Mesothelial cell of epicardium (in vitro differentiated cells): ENCODE data around the gene SYNDIG1. TPM values are rescaled to one million over a fixed set of nuclear protein-coding genes. Genes with fewer than 3 reads are reported as not detected.

Experiments used
- DNase-seq, 2 experiments: peaks; one replicate each; pipeline ENCODE4 v3.0.0; 2021; ENCODE audit warnings: low spot score in 2 of 2; ENCODE audit not compliant: unreplicated experiment in 2 of 2
- H3K27ac Mint-ChIP-seq: 2 replicates; pipeline ENCODE4 v1.8.0; 2021; ENCODE audit warnings: mixed read lengths
- H3K27me3 Mint-ChIP-seq: 2 replicates; pipeline ENCODE4 v1.8.0; 2021; ENCODE audit warnings: low read depth, mixed read lengths
- H3K36me3 Mint-ChIP-seq: 2 replicates; pipeline ENCODE4 v1.8.0; 2021; ENCODE audit warnings: mixed read lengths
- H3K4me1 Mint-ChIP-seq: 2 replicates; pipeline ENCODE4 v1.8.0; 2021; ENCODE audit warnings: mixed read lengths
- H3K4me3 Mint-ChIP-seq: 2 replicates; pipeline ENCODE4 v1.8.0; 2021; ENCODE audit warnings: mild to moderate bottlenecking, moderate library complexity, mixed read lengths
- H3K9me3 Mint-ChIP-seq: 2 replicates; pipeline ENCODE4 v1.8.0; 2021; ENCODE audit warnings: mixed read lengths
- CTCF ChIP-seq: fragments of 200-600 bp; sonication (generic); IDR thresholded peaks from one replicate; pipeline ENCODE4 v1.5.0; 2021; ENCODE audit warnings: antibody characterized with exemption; ENCODE audit not compliant: unreplicated experiment
- total RNA-seq: library from RNA; stranded (reverse); gene quantifications from 3 replicates; pipeline ENCODE4 v1.2.1, GENCODE V29; 2021

Gene SYNDIG1
- total RNA-seq, 1 donor from 2014 or later = 0.80 TPM

GRCh38 chr20:24603454-24603853 is 134.0 kb downstream of the SYNDIG1 start:
- DNase-seq = no peak
- Mint-ChIP-seq H3K4me1 (no peaks in the 10 kb centered on the region), H3K36me3 (no peaks in the 10 kb centered on the region), H3K27ac (no peak overlapping the region), H3K9me3 (peaks cover 22% of the 10 kb centered on the region), H3K4me3 (no peak overlapping the region), H3K27me3 (peaks cover 2% of the 10 kb centered on the region)
- no peak for TF ChIP-seq CTCF

GRCh38 chr20:24604966-24605665 is 135.7 kb downstream of the SYNDIG1 start:
- no peaks in the 10 kb centered on the region for H3K4me1 Mint-ChIP-seq
- no peak for DNase-seq
- peaks cover 2% of the 10 kb centered on the region for H3K27me3 Mint-ChIP-seq
- H3K9me3 Mint-ChIP-seq = peaks cover 15% of the 10 kb centered on the region
- H3K36me3 Mint-ChIP-seq = no peaks in the 10 kb centered on the region
- H3K4me3 Mint-ChIP-seq = no peak overlapping the region
- no peak overlapping the region for H3K27ac Mint-ChIP-seq
- no peak for TF ChIP-seq CTCF

GRCh38 chr20:24605937-24606455 is 136.6 kb downstream of the SYNDIG1 start:
- DNase-seq = no peak
- no peak overlapping the region for H3K27ac Mint-ChIP-seq
- no peak overlapping the region for H3K4me3 Mint-ChIP-seq
- H3K36me3 Mint-ChIP-seq = no peaks in the 10 kb centered on the region
- peaks cover 2% of the 10 kb centered on the region for H3K27me3 Mint-ChIP-seq
- TF ChIP-seq CTCF = no peak
- H3K4me1 Mint-ChIP-seq = no peaks in the 10 kb centered on the region
- peaks cover 12% of the 10 kb centered on the region for H3K9me3 Mint-ChIP-seq

GRCh38 chr20:24607402-24607801 is 138.0 kb downstream of the SYNDIG1 start:
- peaks cover 2% of the 10 kb centered on the region for H3K27me3 Mint-ChIP-seq
- DNase-seq = no peak
- no peaks in the 10 kb centered on the region for H3K36me3 Mint-ChIP-seq
- H3K4me3 Mint-ChIP-seq = no peak overlapping the region
- no peak for TF ChIP-seq CTCF
- H3K9me3 Mint-ChIP-seq = no peaks in the 10 kb centered on the region
- H3K4me1 Mint-ChIP-seq = no peaks in the 10 kb centered on the region
- H3K27ac Mint-ChIP-seq = no peak overlapping the region

GRCh38 chr20:24608926-24609667 is 139.7 kb downstream of the SYNDIG1 start:
- Mint-ChIP-seq H3K27ac (no peak overlapping the region), H3K4me1 (no peaks in the 10 kb centered on the region), H3K9me3 (no peaks in the 10 kb centered on the region), H3K27me3 (peaks cover 2% of the 10 kb centered on the region), H3K36me3 (no peaks in the 10 kb centered on the region), H3K4me3 (no peak overlapping the region)
- no peak for DNase-seq
- no peak for TF ChIP-seq CTCF
